Cerebellar cortex (tissue), 1 donor: ENCODE results near the gene RAB19.

Experiments
- DNase-seq: peaks from one replicate; pipeline ENCODE4 v3.0.0-alpha.2; 2015; ENCODE audit warnings: low spot score

The RAB19 gene, protein sequence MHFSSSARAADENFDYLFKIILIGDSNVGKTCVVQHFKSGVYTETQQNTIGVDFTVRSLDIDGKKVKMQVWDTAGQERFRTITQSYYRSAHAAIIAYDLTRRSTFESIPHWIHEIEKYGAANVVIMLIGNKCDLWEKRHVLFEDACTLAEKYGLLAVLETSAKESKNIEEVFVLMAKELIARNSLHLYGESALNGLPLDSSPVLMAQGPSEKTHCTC

DNA sequence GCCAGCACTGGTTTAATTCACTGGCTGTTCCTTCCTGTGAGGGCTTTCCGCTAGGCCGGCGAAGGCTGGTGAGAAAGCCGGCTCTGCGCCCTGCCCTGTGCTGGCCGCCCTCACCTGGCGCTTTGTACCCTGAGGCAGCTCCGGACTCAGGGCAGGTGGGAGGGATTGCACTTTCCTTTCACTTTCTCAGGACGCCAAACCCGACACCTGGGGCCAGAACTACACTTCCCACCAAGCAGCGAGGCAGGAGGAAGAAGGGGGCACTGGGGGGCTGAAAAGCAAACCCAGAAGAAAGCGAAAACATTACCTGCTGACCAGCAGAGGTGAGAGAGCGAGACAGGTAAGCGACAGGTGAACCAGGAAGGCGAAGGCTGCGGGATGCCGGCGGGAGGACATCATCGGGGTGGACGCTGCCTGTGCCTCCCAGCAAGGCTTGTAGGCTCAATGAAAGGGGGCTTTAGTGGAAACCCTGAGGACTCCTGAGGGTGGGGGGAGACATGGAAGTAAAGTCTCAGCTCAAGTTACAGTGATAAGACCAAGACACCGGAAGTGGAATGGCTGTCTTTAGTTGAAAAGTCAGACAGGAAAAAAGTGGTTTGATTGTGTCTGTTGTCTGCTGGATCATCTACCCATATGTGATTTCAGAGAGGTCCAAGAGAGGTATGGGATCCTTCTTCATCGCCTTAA is at the start of gene RAB19:
TSS of gene RAB19 (plus strand) at position 181 of the 687 bp plus-strand sequence. CDS start 3,589 bp downstream, outside the sequence.
- DNase-seq = no peak

DNA sequence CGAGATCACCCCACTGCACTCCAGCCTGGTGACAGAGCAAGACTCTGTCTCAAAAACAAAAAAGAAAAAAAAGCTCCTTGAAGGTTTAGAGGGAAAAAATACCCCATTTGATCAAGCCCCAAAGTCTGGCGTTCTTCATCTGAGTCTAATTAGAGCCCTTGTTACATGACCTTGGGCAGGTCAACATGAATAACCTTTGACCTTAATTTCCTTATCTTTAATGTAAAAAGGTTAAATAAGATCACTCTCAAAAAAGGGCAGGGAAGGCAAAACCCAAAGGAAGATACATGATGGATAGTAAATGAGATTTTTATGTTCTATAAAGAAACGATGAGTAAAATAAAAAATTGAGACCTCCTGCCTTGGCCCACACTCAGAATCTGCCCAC is 45.8 kb upstream of the RAB19 start:
- DNase-seq = no peak

DNA sequence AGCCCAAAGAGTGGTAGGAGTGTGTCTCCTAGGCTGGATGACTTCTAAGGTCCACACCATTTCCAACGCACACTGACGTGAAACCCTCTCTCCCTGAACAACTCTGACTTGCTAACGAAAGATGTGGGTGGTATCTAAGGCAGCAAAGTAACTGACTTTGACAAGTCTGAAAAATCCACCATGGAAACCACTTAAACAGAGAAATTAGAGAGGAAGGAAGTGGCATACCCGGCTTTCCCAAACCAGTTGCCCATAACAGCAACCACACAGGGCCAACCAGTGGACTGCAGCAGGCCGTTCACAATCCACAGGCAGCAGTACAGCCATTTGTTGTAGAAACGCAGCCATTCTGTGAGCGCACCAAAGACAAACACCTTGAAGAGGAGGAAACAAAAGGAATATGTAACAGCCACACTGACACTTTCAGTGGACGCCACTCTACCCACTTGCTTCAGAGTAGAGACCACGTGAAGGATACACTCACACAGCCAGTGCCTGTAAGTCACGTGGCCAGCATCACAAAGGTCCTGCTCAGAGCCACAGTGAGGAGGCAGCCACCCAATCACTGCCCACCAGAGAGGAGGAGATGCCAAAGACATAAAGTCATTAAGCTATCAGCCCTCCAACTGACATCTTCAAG is 45.3 kb upstream of the RAB19 start:
- no peak for DNase-seq

DNA sequence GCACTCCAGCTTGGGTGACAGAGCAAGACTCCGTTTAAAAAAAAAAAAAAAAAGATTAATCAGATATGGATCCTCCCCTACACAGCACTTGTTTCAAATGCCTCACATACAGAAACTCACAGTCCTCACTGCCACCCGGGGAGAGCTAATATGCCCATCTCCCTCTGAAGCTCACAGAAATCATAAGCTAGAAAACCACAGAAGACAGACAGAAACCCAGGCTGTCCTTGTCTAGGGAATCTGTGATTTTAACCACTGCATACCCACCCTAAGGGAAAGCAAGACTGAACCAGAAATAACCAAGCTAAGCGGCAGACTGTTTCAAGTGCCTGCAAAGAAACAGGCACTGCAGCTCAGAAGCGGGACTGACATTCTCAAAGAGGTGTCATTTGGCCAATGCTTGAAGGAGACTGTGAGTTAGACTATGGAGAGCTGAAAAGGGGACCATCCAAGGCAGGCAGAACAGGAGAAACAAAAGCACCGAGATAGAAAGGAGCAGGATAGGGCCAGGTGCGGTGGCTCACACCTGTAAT is 43.1 kb upstream of the RAB19 start:
- DNase-seq = no peak

DNA sequence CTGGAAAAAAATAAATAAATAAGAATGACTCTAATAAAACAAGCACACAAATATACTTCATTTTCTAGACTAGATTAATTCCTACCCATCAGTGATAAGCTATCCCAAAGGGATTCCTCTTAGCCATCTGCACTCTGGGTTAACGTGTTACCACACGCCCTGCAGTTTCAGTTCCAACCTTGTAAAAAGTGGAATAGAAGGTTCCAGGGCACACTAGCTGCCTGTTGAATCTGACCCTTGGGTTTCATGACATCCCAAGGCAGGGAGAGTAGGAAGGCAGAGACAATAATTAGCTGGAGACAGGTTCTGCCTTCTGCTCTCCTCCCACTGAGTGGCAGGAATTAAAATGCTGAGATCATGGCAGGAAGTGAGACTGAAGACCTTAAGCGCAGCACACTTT is 39.0 kb upstream of the RAB19 start:
- DNase-seq = no peak

DNA sequence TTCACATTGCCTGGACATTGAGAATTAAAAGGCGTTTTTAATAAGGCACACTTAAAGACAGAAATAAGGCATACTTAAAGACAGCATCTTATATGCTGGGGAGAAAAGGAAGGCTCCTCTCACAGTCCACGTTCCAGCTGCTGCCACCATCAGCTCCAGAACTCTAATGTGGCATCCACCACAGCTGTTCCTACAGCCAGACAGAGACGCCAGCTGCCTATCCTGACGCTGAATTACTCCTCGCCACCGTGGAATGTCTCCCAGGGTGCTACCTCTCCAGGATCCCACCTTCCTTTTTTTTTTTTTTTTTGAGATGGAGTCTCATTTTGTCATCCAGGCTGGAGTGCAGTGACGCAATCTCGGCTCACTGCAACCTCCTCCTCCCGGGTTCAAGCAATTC is 36.3 kb upstream of the RAB19 start:
- DNase-seq = no peak

DNA sequence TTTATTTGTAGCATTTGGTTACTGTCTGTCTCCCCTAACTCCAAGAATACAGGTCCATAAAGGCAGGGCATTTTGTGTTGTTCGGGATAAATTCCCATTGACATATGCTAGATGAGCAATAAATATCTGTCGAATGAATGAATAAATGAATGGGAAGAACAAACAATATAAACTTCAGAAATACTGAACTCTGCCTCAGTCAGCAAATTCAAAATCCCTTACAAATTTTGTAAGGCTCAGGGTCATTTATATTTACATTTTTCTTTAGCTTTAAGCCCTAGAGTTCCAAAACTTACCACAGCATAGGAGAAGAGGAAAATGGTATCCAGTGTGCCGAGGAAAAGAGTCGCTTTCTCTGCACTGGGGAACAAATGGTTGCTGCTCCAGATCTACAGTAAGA is 34.6 kb upstream of the RAB19 start:
- DNase-seq = no peak

DNA sequence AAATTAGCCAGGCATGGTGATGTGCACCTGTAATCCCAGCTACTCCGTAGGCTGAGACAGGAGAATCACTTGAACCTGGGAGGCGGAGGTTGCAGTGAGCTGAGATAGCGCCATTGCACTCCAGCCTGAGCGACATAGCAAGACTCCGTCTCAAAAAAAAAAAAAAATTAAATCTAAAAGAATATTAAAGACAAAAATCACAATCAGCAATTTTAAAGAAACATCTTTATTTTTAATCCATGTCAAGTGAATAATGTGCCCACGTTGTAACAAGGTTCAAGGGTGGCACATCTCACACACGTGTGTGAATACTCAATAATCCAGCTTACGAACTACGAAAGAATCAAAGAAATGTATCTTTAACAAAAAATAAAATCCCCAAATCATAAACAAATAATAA is 28.5 kb upstream of the RAB19 start:
- DNase-seq = no peak

DNA sequence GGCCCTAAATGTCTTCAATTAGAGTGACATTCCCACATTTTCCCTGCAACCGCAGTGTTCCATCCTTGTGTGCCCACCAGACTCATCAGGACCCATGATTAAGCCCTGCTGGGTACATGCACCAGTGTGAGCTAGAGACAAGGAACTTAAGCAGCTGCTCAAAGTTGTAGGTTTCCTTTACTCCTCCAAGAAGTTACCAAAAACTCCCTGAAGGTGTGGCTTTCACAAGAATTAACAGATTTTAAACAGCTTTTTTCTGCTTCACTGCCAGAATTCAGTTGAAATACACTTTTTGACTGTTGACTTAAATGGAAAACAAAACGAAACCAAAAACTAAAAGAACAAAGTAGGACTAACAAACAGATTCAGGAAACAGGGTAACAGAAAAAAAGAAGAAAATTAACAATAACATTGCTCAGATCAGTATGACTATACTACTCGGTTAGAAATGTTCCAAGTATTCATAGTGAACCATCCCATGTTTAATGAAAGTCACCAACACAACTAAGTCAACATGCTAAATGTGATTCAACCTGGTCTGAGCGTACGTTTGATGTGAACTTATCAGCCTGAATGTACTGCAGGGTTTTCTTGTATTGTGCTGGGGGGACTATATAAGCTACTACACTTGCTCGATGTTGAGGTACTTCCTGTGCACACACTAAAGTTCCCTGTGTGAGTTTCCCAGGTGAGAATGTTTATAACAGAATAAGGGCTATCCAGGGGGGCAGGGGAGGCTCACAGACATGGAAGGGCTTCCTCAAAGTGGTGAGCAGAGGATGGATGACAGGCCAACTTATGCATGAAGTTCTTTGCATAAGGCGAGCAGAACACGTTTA is 27.7 kb upstream of the RAB19 start:
- no peak for DNase-seq

DNA sequence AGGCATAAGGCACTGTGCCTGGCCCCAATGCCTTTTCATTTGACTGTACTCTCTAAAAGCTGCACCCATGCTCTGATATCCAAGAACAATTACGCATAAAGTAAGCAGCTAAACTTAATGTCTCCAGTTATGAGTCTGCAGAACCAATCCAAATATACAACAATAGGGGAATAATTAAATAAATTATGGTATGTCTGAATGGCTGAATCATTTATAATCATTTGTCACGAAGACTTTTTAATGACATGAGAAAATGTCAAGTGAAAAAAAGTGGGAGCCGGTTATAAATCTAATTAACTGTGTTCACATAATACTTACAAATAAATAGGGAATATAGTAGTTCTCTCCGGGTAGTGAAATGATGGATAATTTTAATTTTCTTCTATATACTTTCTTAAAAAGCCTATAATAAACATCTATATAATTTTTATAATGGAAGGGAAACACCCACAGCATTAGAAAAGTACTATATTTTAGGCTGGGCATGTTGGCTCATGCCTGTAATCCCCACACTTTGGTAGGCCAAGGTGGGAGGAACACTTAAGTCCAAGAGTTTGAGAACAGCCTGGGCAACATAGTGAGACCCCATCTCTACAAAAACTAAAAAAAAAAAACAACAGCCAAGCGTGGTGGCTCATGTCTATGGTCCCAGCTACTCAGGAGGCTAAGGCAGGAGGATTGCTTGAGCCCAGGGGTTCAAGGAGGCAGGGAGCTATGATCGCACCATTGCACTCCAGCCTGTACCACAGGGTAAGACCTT is 19.7 kb upstream of the RAB19 start:
- no peak for DNase-seq

DNA sequence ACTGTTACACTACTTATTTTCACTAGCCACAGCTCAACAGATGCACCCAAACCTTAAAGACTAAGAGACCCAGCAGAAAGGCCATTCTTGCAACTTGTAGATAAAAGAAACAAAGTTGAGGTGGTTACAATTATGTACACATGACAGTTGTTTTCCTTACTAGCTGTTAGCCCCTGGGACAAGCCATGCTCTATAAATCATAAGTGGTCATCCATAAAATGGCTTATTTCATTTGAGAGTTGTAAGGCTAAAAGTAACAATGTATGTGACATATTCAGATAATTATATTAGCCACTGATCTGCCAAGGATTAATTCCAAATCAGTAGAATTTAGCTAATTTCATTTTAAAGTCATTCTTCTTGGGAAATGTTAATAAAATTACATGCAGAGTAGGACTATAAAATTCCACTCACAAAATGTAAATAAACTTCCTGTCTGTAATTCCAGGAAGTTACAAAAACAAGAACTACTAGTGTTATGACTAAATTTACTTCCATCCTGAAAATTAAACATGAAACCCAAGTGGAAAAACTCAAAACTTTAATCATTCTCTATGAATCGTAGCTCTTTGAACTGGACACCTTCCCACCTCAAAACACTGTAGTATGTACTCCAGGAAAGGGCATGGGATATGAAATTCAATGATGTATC is 18.8 kb upstream of the RAB19 start:
- no peak for DNase-seq

DNA sequence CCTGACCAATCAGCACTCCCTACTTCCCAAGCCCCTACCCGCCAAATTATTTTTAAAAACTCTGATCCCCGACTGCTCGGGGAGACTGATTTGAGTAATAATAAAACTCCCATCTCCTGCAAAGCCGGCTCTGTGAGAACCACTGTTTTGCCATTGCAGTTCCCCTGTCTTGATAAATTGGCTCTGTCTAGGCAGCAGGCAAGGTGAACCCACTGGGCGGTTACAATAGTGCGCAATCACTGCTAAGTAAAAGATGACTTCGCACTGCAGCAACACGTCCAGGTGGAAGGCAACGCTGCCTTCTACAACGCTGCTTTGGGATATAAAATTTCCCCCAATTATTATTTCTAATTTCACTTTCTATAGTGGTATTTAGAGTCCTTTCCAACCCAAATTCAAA is 14.4 kb upstream of the RAB19 start:
- DNase-seq = no peak

DNA sequence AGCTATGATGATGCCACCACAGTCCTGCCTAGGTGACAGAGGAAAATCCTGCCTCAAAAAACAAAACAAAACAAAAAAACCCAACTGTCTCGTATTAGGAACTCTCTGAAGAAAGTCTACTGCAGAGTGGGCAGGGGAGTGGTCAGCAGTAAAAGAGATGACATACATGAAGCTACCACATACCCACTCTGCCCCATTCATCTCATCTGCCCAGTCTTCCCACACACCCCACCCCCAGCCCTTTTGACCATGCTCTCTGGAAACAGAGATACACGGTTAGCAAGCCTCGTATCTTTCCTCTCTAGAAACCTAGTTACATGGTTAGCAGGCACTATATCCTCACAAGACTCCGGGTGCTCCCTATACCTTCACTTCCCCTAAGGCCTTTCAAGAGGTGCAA is 13.8 kb upstream of the RAB19 start:
- DNase-seq = no peak

DNA sequence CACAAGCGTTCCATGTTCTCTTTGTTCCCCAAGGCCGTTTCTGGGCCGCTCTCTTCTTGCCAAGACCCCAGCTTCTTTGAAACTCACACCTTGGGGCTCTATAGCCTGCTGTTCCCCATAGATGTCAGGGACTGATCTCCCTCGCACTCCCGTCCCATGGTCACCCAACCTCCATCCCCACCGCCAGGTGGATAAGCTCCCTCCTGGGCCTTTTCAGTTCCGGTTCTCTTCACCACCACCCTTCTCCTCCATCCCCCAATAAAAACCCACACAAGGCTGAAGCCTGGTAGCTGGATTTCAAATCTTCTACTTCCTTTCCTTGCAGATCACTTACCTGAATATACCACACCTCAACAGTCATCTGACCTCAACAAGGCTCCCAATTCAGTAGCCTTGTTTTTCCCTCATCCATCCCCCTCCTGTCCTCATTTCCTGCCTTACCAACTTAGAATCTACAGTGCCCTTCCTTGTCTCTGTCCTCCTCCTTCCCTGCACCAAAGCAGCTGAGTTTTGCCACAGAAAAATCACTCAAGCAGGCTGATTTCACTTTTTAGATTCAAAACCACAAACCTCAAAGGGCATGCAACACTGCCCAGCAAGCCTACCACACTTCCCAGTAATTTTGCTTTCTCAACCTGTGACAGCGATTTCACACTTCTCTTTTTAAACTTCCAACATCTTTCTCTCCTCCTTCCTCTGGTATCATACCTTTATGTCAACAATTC is 13.2 kb upstream of the RAB19 start:
- DNase-seq = no peak

DNA sequence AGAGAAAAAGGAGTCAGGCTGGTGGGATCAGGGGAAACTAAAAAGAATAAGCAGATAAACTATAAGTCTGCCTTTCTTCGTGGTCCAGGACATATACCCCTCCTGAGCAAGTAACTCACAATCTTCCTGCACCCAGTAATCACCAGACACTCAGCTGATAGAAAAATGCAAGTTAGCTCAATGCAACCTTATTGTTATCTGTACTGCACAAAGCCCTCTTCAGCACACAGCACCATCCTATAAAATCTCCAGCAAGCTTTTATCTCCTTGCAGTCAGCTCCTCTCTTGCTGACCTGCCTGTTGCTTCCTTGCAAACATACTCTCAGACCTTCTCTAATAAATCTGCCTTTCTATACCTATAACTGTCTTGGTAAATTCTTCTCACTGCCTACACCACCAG is 12.2 kb upstream of the RAB19 start:
- no peak for DNase-seq

DNA sequence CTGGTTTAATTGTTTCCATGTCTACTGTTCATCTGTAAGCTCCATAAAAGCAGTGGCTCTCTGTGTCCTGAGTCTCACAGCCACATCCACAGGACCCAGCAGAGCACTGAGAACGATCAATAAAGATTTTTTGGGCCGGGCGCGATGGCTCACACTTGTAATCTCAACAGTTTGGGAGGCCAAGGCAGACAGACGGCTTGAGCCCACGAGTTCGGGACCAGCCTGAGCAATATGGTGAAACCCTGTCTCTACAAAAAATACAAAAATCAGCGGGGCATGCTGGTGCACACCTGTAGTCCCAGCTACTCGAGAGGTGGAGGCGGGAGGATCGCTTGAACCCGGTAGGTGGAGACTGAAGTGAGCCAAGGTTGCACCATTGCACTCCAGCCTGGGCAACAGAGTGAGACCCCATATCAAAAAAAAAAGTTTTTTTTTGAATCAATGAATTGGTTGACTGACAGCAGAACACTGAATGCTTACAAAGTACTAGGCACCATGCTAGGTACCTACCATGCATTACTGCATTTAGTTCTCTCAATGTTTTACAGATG is 10.0 kb upstream of the RAB19 start:
- DNase-seq = no peak

DNA sequence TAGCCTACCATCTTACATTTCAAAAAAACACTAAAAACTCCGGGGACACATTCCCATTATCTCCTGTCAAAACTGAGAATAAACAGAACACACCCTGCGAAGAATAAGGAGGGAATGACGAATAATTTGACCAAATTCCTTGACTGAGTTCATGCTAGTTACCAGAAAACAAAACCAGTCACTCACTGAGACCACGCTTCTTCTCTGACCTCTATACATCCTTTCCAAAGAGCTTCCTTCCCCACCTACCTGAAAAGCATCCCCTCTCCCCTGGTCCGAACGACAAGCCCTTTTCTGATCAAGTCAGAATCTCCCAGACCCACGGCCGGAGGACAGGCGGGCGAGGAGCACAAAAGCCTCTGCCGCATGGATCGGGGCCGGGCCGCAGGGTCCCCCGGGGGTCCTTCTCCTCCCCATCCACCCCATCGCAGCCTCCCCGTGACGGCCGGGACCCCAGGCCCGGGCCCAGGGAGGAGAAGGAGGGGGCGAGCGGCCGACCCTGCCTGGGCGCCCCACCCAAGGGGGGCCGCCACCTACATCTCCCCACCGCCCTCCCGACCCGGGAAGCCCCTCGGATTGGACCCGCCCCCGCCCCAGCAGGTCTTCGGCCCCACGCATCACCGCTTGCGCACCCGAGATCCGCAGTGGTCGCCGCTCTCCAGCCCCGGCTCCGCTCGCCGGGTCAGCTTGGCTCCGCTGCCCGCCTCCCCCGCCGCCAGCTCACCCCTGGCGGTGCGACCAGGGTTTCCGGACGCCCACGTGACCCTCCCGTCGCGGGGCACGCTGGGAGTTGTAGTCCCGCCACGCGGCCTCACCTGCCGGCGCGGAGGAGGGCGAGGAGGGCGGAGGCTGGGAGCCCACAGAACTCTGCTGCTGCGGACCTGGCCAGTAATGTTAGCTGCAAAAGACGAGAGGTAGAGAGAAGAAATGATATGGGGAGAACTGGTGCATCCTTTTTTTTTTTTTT is 5.8 kb upstream of the RAB19 start, which contains the start of gene SLC37A3:
TSS of gene SLC37A3 (minus strand) at position 747 of the 967 bp plus-strand sequence. CDS start 16,004 bp downstream, outside the sequence.
- peak; percentile 78 for DNase-seq

DNA sequence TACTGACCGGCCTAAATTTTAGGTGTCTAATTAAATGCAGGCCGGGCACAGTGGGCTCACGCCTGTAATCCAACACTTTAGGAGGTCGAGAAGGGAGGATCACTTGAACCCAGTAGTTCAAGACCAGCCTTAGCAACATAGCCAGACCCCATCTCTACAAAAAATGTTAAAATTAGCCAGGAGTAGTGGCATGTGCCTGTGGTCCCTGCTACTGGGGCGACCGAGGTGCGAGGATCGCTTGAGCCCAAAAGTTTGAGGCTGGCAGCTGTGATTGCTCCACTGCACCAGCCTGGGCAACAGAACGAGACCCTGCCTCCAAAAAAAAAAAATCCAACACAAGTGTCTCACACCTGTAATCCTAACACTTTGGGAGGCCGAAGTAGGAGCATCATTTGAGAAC is 5.0 kb upstream of the RAB19 start:
- DNase-seq = no peak

DNA sequence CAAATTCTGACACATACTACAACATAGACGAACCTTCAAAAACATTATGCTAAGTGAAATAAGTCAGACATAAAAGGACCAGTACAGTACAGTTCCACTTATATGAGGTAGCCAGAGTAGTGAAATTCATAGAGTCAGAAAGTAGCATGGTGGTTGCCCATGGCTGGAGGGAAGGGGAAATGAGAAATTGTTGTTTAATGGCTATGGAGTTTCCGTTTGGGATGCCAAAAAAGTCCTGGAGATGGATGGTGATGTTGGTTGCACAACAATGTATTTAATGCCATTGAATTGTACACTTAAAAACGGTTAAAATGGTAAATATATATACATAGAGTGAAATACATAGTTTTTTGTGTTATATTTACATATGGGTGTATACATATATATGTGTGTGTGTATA is 3.5 kb upstream of the RAB19 start:
- no peak for DNase-seq
